IMR-90 (cell line): ENCODE results near the gene SGSM2. TPM values are rescaled to one million over a fixed set of nuclear protein-coding genes. Genes with fewer than 3 reads are reported as not detected.

Experiments
- ATAC-seq: fragments of 200-7000 bp; cut with Tn5 transposase; 2 replicates; pipeline ENCODE4 v1.9.1; 2020; ENCODE audit warnings: low read depth, mild to moderate bottlenecking, moderate library complexity
- BruUV-seq: library from RNA; stranded (reverse); fragments of 400-500 nt; replicated peaks from 2 replicates; lab custom pipeline; 2021; lab: Mats Ljungman, UMichigan
- CTCF ChIA-PET: fragments of 300-600 bp; formaldehyde crosslinking; extraction: SDS; loops from one replicate; lab custom pipeline; 2021; ENCODE audit warnings: antibody characterized with exemption; lab: Yijun Ruan, JAX
- POLR2A ChIA-PET: fragments of 300-600 bp; sonication (Branson Sonifier 250); formaldehyde crosslinking; loops from one replicate; lab custom pipeline; 2022; ENCODE audit warnings: antibody characterized with exemption; ENCODE audit not compliant: unreplicated experiment; lab: Charles Lee
- DNase-seq: peaks from one replicate; pipeline ENCODE4 v3.0.0; 2013
- H2AFZ ChIP-seq: replicated peaks from 2 replicates; pipeline ENCODE3; 2013; ENCODE audit warnings: low read length, mild to moderate bottlenecking; ENCODE audit not compliant: poor library complexity
- H2AK5ac ChIP-seq: 2 replicates; pipeline ENCODE4 v1.6.1; 2013; ENCODE audit warnings: low read depth, low read length, inconsistent platforms
- H2AK9ac ChIP-seq: replicated peaks from 2 replicates; pipeline ENCODE3; 2013; ENCODE audit warnings: mild to moderate bottlenecking, low read depth, low read length, moderate library complexity; ENCODE audit not compliant: poor library complexity
- H2BK120ac ChIP-seq: 2 replicates; pipeline ENCODE4 v1.6.1; 2013; ENCODE audit warnings: low read depth, low read length, inconsistent platforms
- H2BK15ac ChIP-seq: 3 replicates; pipeline ENCODE4 v1.6.1; 2013; ENCODE audit warnings: low read depth, low read length, inconsistent platforms
- H2BK20ac ChIP-seq: 2 replicates; pipeline ENCODE4 v1.6.1; 2013; ENCODE audit warnings: low read depth, mild to moderate bottlenecking, inconsistent platforms, low read length, moderate library complexity
- H2BK5ac ChIP-seq: 2 replicates; pipeline ENCODE4 v1.6.1; 2013; ENCODE audit warnings: mild to moderate bottlenecking, low read depth, low read length, inconsistent platforms; ENCODE audit not compliant: poor library complexity, severe bottlenecking
- H3K14ac ChIP-seq: replicated peaks from 2 replicates; pipeline ENCODE4 v1.6.1; 2013; ENCODE audit warnings: low read depth, low read length, inconsistent platforms
- H3K18ac ChIP-seq: 2 replicates; pipeline ENCODE4 v1.6.1; 2013; ENCODE audit warnings: low read depth, low read length, control low read depth
- H3K23ac ChIP-seq: 2 replicates; pipeline ENCODE4 v1.6.1; 2013; ENCODE audit warnings: low read depth, low read length, inconsistent platforms
- H3K27ac ChIP-seq: 2 replicates; pipeline ENCODE4 v1.5.1; 2013; ENCODE audit warnings: mild to moderate bottlenecking, control low read depth, low read length; ENCODE audit not compliant: insufficient read depth
- H3K27me3 ChIP-seq: 2 replicates; pipeline ENCODE4 v1.6.1; 2013; ENCODE audit warnings: low read length; ENCODE audit not compliant: control insufficient read depth, insufficient read depth
- H3K36me3 ChIP-seq: 2 replicates; pipeline ENCODE4 v1.6.1; 2013; ENCODE audit warnings: low read length, mixed read lengths; ENCODE audit not compliant: control insufficient read depth, insufficient read depth
- H3K4ac ChIP-seq: 2 replicates; pipeline ENCODE4 v1.6.1; 2013; ENCODE audit warnings: low read depth, low read length, inconsistent platforms
- H3K4me1 ChIP-seq: 2 replicates; pipeline ENCODE4 v1.6.1; 2013; ENCODE audit warnings: low read length, mixed read lengths; ENCODE audit not compliant: control insufficient read depth, insufficient read depth
- H3K4me2 ChIP-seq: 2 replicates; pipeline ENCODE4 v1.6.1; 2013; ENCODE audit warnings: low read depth, mild to moderate bottlenecking, control low read depth, low read length, moderate library complexity
- H3K4me3 ChIP-seq: 2 replicates; pipeline ENCODE4 v1.5.1; 2013; ENCODE audit warnings: low read depth, mild to moderate bottlenecking, control low read depth, low read length, moderate library complexity; ENCODE audit not compliant: insufficient read depth
- H3K56ac ChIP-seq: 2 replicates; pipeline ENCODE4 v1.6.1; 2013; ENCODE audit warnings: low read length, inconsistent platforms; ENCODE audit not compliant: insufficient read depth; ENCODE audit errors: extremely low read depth
- H3K79me1 ChIP-seq, 2 experiments: 2 replicates each; pipeline ENCODE4 v1.6.1; 2013; ENCODE audit warnings: low read length in 2 of 2, inconsistent platforms in 1 of 2, low read depth in 1 of 2
- H3K9ac ChIP-seq: 2 replicates; pipeline ENCODE4 v1.6.1; 2013; ENCODE audit warnings: low read depth, low read length, control low read depth
- H3K9me1 ChIP-seq: 2 replicates; pipeline ENCODE4 v1.6.1; 2013; ENCODE audit warnings: low read length, inconsistent platforms; ENCODE audit not compliant: insufficient read depth
- H3K9me3 ChIP-seq: 2 replicates; pipeline ENCODE4 v1.6.1; 2013; ENCODE audit warnings: low read length; ENCODE audit not compliant: control insufficient read depth, insufficient read depth
- H4K20me1 ChIP-seq: 2 replicates; pipeline ENCODE4 v1.6.1; 2013; ENCODE audit warnings: low read length, inconsistent platforms; ENCODE audit not compliant: insufficient read depth
- H4K5ac ChIP-seq: 2 replicates; pipeline ENCODE4 v1.6.1; 2013; ENCODE audit warnings: mild to moderate bottlenecking, low read depth, low read length, control low read depth
- H4K8ac ChIP-seq, 2 experiments: 2 replicates each; pipeline ENCODE4 v1.6.1; 2013; ENCODE audit warnings: low read depth in 2 of 2, low read length in 2 of 2, control low read depth in 1 of 2, inconsistent platforms in 1 of 2
- H4K91ac ChIP-seq: 2 replicates; pipeline ENCODE4 v1.6.1; 2013; ENCODE audit warnings: low read depth, low read length, inconsistent platforms; ENCODE audit not compliant: insufficient read depth
- BHLHE40 ChIP-seq: fragments of 150-350 bp; IDR thresholded peaks from 2 replicates; pipeline ENCODE4 v1.6.1; 2016; ENCODE audit warnings: mild to moderate bottlenecking, low read depth, low read length
- CHD1 ChIP-seq: IDR thresholded peaks from 2 replicates; pipeline ENCODE4 v1.6.1; 2012; ENCODE audit warnings: low read depth, low read length, improper control_type of control experiment
- FOS ChIP-seq: fragments of 150-350 bp; IDR thresholded peaks from 2 replicates; pipeline ENCODE4 v1.6.1; 2016; ENCODE audit warnings: low read depth, low read length
- MAFK ChIP-seq: IDR thresholded peaks from 2 replicates; pipeline ENCODE4 v1.6.1; 2012; ENCODE audit warnings: low read depth, low read length, improper control_type of control experiment
- MAZ ChIP-seq: IDR thresholded peaks from 2 replicates; pipeline ENCODE4 v1.6.1; 2012; ENCODE audit warnings: low read depth, mild to moderate bottlenecking, low read length, improper control_type of control experiment, moderate library complexity, borderline replicate concordance
- NFE2L2 ChIP-seq: fragments of 150-350 bp; IDR thresholded peaks from 2 replicates; pipeline ENCODE4 v1.6.1; 2016; ENCODE audit warnings: low read depth, mild to moderate bottlenecking, low read length
- RCOR1 ChIP-seq: IDR thresholded peaks from 2 replicates; pipeline ENCODE4 v1.6.1; 2012; ENCODE audit warnings: mild to moderate bottlenecking, low read length, improper control_type of control experiment; ENCODE audit not compliant: insufficient replicate concordance
- RFX5 ChIP-seq: IDR thresholded peaks from 2 replicates; pipeline ENCODE4 v1.8.0; 2012; ENCODE audit warnings: low read depth, mild to moderate bottlenecking, low read length, moderate library complexity
- SMC3 ChIP-seq: fragments of 150-350 bp; IDR thresholded peaks from 2 replicates; pipeline ENCODE4 v1.6.1; 2016; ENCODE audit warnings: low read depth, mild to moderate bottlenecking, antibody characterized with exemption, low read length, moderate library complexity
- WGBS, 2 experiments: methylation state at CpG; one replicate each; pipeline versions ENCODE4 v1.1.5 to v1.1.7; 2013; ENCODE audit warnings: missing lambda C conversion rate in 2 of 2; ENCODE audit not compliant: insufficient read length in 1 of 2; ENCODE audit errors: extremely low coverage in 2 of 2; 5-methylcytosine and 5-hydroxymethylcytosine counted together
- dilution Hi-C: fragments of 300-500 bp; cut with HindIII; formaldehyde crosslinking; loops from one replicate; pipeline ENCODE4 v1.14.3; 2018; ENCODE audit warnings: low sequenced_read_pairs; ENCODE audit not compliant: unreplicated experiment
- in situ Hi-C: fragments of 300-500 bp; cut with MboI; formaldehyde crosslinking; loops from 3 replicates; pipeline ENCODE4 v1.14.3; 2019; ENCODE audit warnings: low sequenced_read_pairs, inconsistent platforms, mixed read lengths
- intact Hi-C: fragments of 100-400 bp; cut with micrococcal nuclease; formaldehyde crosslinking; loops from 2 replicates; pipeline ENCODE4 v1.10.0; 2022
- polyA plus RNA-seq, 3 experiments: library from polyadenylated mRNA; depleted of rRNA; stranded (reverse); fragments of >200 nt; gene quantifications; 2 replicates each; pipeline ENCODE4 v1.2.3, GENCODE V29; 2012; ENCODE audit warnings: low replicate concordance in 1 of 3
- total RNA-seq: library from RNA; depleted of rRNA; stranded (reverse); fragments of >200 nt; gene quantifications from 2 replicates; pipeline ENCODE4 v1.2.3, GENCODE V29; 2012

The SGSM2 gene
- total and polyA plus RNA-seq, 2 of the 4 experiments (the other 2 are of a cell fraction), result 13.6 to 81.2 TPM

DNA sequence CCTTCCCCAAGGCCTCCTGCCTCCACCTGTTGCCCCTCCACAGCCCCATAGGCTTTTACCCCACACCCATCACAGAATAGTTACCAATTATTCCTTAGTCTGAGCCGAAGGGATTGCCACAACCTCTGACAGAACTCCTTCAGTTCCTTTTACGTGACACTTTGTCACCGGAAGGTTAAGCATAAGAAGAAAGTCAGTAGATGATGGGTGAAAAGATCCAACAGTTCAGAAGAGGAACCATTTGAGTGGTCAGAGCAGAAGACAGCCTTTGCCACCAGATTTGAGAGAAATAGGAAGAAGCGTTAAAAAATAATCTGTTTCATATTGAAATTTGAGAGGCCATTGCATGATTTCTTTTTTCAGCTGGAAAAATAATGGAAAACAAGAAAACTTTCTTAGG lies 32.4 kb upstream of the SGSM2 start:
- Histone ChIP-seq H2BK5ac (no peak overlapping the region), H4K91ac (no peak overlapping the region), H2BK120ac (no peak overlapping the region), H2AK5ac (no peak overlapping the region), H3K36me3 (peaks cover 3% of the 10 kb centered on the region; the same call in 1 of the 2 replicates), H3K9ac (no peak overlapping the region), H2BK15ac (no peak overlapping the region), H3K4me2 (no peak overlapping the region), H3K27me3 (no peaks in the 10 kb centered on the region), H3K4me1 (peaks cover 3% of the 10 kb centered on the region; the same call in 1 of the 2 replicates), H3K18ac (no peak overlapping the region), H3K79me1 (peaks cover 18 to 55% of the 10 kb centered on the region in 2 experiments), H3K9me3 (no peaks in the 10 kb centered on the region), H3K4me3 (no peak overlapping the region), H4K8ac (no peak overlapping the region), H2AFZ (no peak overlapping the region), H2AK9ac (no peak overlapping the region), H3K23ac (no peak overlapping the region), H4K20me1 (no peaks in the 10 kb centered on the region), H3K14ac (no peak overlapping the region), H3K9me1 (no peaks in the 10 kb centered on the region), H3K56ac (no peak overlapping the region), H2BK20ac (no peak overlapping the region), H3K4ac (no peak overlapping the region), H4K5ac (no peak overlapping the region), H3K27ac (no peak overlapping the region)
- intact Hi-C loops, result no loop called here
- no peak for ATAC-seq
- no peak for TF ChIP-seq MAZ
- no peak for TF ChIP-seq SMC3
- no peak for TF ChIP-seq NFE2L2
- no peak for TF ChIP-seq RCOR1
- TF ChIP-seq RFX5, result no peak
- no peak for TF ChIP-seq CHD1
- no peak for TF ChIP-seq BHLHE40
- TF ChIP-seq FOS, result no peak
- TF ChIP-seq MAFK, result no peak
- dilution Hi-C loops, result no loop called here
- ChIA-PET POLR2A (no interaction called here), CTCF (no interaction called here)
- no CpG with 5 or more reads among the region's 4 CpGs for WGBS, 2 experiments
- no TSS peak for BruUV-seq
- in situ Hi-C loops, result no loop called here
- no peak for DNase-seq
